Muscle of arm (tissue), 12 donors: Measurements from ENCODE around the gene ZNF135. TPM values are rescaled to one million over a fixed set of nuclear protein-coding genes. Genes with fewer than 3 reads are reported as not detected.

Experiments
- DNase-seq: peaks from one replicate; pipeline ENCODE4 v3.0.0-alpha.2; 2013
- polyA plus RNA-seq, 12 donors: library from polyadenylated mRNA; unstranded; fragments of 120-200 nt; gene quantifications; one replicate each; pipeline ENCODE4 v1.2.1, GENCODE V29; 2013; ENCODE audit not compliant: insufficient read length in 12 of 12

ZNF135 gene
- polyA plus RNA-seq, 12 donors, result 10.4 to 29.7 (median 14.2) TPM; not detected in 1

DNA sequence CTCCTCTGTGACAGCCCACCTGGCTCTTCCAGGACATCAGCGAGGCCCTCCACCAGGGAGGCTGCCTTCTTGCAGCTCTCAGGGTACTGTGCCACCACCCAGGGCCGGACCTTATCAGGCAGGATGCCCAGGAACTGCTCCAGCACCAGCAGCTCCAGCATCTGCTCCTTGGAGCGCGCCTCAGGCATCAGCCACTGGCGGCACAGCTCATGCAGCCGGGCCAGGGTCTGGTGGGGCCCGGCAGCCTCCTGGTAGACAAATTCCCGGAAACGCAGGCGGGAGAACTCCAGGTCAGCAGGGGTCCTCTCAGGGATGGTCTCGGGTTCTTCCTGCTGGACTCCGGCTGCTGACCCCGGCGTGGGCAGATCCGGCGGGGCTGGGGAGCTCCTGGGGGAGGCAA, 30.8 kb downstream of the ZNF135 start:
- no peak for DNase-seq

GRCh38 chr19:58091251-58091995, 32.3 kb downstream of the ZNF135 start:
- DNase-seq, result peak; percentile 19

- DNase-seq, result no peak
Measured at GRCh38 chr19:58093071-58093470, 34.0 kb downstream of the ZNF135 start.

- DNase-seq, result no peak
Measured at GRCh38 chr19:58095328-58095727, 36.2 kb downstream of the ZNF135 start.

GRCh38 chr19:58096884-58097283, 37.8 kb downstream of the ZNF135 start:
- no peak for DNase-seq

- no peak for DNase-seq
Measured at GRCh38 chr19:58097349-58097748, 38.3 kb downstream of the ZNF135 start.

DNA sequence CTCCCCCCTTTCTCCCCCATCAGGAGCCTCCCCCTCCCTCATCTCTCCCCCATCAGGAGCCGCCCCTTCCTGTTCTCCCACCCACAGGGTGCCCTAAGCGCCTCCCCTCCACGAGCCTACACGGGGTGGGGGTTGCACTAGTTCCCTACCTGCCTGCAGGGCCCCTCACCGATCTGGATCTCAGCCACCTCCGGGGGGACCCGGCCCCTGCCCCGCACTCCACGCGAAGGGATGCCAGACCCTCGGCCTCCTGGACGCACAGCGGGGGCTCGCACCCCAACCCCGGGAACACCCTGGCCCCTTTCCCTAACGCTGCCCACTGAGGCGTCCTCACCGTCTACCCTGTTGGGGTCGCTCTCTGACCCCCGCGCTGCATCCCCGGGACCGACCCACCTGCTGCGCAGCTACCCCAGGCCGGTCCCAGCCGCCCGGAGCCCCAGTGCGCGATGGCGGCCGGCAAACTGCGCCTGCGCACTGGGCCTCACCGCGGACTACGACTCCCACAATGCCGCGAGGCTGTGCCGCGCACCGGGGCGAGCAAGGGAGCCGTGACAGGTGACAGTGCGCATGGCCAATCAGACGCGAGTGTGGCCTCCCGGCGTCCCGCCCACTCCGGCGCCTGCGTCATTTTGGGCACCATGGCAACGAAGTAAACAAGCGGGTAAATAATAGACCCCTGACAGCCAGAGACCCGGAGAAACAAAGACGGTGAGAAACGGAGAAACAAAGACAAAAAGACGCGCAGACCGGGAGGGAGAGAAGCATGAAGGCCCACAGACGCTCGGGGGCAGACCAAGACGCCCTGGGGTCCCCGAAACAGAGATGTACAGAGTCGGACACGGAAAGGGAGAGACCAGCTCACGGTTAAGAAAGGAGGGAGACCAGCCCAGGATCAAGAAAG, 38.9 kb downstream of the ZNF135 start, which contains the start of gene ZSCAN18:
TSS of gene ZSCAN18 (minus strand) at position 451 of the 901 bp plus-strand sequence. CDS start 7,964 bp downstream, outside the sequence.
- DNase-seq, result peak; percentile 99

- no peak for DNase-seq
Measured at GRCh38 chr19:58098682-58098998, 39.6 kb downstream of the ZNF135 start.

GRCh38 chr19:58107778-58108545, 48.9 kb downstream of the ZNF135 start:
- no peak for DNase-seq

GRCh38 chr19:58108546-58108817, 49.4 kb downstream of the ZNF135 start:
- DNase-seq, result no peak

GRCh38 chr19:58117841-58118575, 58.9 kb downstream of the ZNF135 start:
- DNase-seq, result peak; percentile 22

DNA sequence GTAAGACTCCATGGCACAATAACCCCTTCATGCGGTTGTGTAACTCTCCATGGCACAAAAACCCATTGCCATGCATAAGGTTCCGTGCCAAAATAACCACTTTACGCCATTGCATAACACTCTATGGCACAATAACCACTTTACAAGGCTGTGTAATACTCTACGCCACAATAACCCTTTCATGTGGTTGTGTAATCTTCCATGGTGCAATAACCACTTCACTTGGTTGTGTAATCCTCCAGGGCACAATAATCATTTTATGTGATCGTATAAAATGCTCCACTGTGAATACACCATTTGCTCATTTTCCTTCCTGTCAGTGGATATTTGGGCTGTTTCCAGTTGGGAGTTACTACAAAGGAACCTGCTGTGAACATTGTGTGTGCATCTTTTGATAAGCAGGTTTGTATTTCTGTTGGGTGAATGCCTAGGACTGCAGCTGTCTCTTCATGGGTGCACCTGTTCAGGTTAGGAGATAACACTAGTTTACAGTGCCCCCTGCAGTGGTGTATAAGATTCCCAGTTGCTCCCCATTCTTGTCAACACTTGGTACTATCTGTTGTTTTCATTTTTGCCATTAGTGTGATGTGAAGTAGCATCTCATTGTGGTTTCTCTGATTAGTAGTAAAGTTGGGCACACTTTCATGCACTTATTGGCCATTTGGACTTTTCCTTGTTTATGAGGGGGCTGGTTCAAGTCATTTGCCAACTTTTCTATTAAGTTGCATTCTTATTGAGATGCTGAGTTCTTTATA, 60.1 kb downstream of the ZNF135 start:
- DNase-seq, result no peak

Other genes starting within 250 kb of the ZNF135 start
- gene ZNF552, start 244.4 kb upstream of the ZNF135 start, polyA plus RNA-seq, result 10 to 100 TPM in 1 of 12 donors, 1 to 10 TPM in 9, not detected in 2; 2.1 to 12.9 (median 5.6) TPM
- 10 to 100 TPM in 1 of 12 donors, 1 to 10 TPM in 9, not detected in 2; 3.5 to 11.1 (median 6.0) TPM for gene ZNF587B, start 229.0 kb upstream of the ZNF135 start, polyA plus RNA-seq
- gene ZNF587, start 209.4 kb upstream of the ZNF135 start, polyA plus RNA-seq, result 10 to 100 TPM in 11 of 12 donors, not detected in 1; 11.3 to 32.1 (median 19.0) TPM
- 10 to 100 TPM in 11 of 12 donors, not detected in 1; 17.0 to 56.5 (median 27.9) TPM for gene ZNF814, start 170.2 kb upstream of the ZNF135 start, polyA plus RNA-seq
- 10 to 100 TPM in 8 of 12 donors, 1 to 10 TPM in 3, not detected in 1; 3.6 to 27.5 (median 12.9) TPM for gene ZNF417, start 142.7 kb upstream of the ZNF135 start, polyA plus RNA-seq
- 10 to 100 TPM in 5 of 12 donors, 1 to 10 TPM in 6, not detected in 1; 6.8 to 18.9 (median 9.9) TPM for gene ZNF418, start 123.9 kb upstream of the ZNF135 start, polyA plus RNA-seq
- 1 to 10 TPM in 10 of 12 donors, not detected in 2; 5.0 to 9.3 (median 6.8) TPM for gene ZNF256, start 111.6 kb upstream of the ZNF135 start, polyA plus RNA-seq
- gene C19orf18, start 84.7 kb upstream of the ZNF135 start, polyA plus RNA-seq, result 1 to 10 TPM in 7 of 12 donors, under 1 TPM in 3, not detected in 2; 0.48 to 3.7 (median 1.3) TPM
- gene ZNF606, start 56.5 kb upstream of the ZNF135 start, polyA plus RNA-seq, result 10 to 100 TPM in 11 of 12 donors, not detected in 1; 10.5 to 27.5 (median 13.2) TPM
- 1 to 10 TPM in 2 of 12 donors, under 1 TPM in 8, not detected in 2; 0.43 to 2.0 (median 0.68) TPM for gene ZSCAN1, start 25.3 kb upstream of the ZNF135 start, polyA plus RNA-seq
- 10 to 100 TPM in 11 of 12 donors, not detected in 1; 47.2 to 70.3 (median 55.2) TPM for gene ZSCAN18, start 38.9 kb downstream of the ZNF135 start, polyA plus RNA-seq
- gene ZNF329, start 91.5 kb downstream of the ZNF135 start, polyA plus RNA-seq, result 10 to 100 TPM in 11 of 12 donors, not detected in 1; 10.5 to 14.9 (median 13.2) TPM
- gene ZNF274, start 123.8 kb downstream of the ZNF135 start, polyA plus RNA-seq, result 10 to 100 TPM in 4 of 12 donors, 1 to 10 TPM in 7, not detected in 1; 7.6 to 21.2 (median 9.4) TPM
- 10 to 100 TPM in 11 of 12 donors, not detected in 1; 13.0 to 24.3 (median 16.1) TPM for gene ZNF544, start 169.6 kb downstream of the ZNF135 start, polyA plus RNA-seq
- 1 to 10 TPM in 11 of 12 donors, not detected in 1; 4.0 to 7.0 (median 5.6) TPM for gene ZNF8, start 219.7 kb downstream of the ZNF135 start, polyA plus RNA-seq
- gene ERVK3-1, start 246.1 kb downstream of the ZNF135 start, polyA plus RNA-seq, result 10 to 100 TPM in 11 of 12 donors, not detected in 1; 25.9 to 51.7 (median 28.4) TPM